HEK293 (cell line): ENCODE results near the gene GRID2.

Experiments used
- HOXA7 ChIP-seq: sonication (generic); formaldehyde crosslinking; IDR thresholded peaks from 2 replicates; pipeline ENCODE4 v1.8.1; 2022; ENCODE audit warnings: missing genetic modification reagents, borderline replicate concordance
- SALL2 ChIP-seq: fragments of 450-650 bp; formaldehyde crosslinking; IDR thresholded peaks from 2 replicates; pipeline ENCODE4 v1.5.0; 2017; ENCODE audit warnings: missing biosample characterization, mild to moderate bottlenecking, missing genetic modification characterization, borderline replicate concordance
- TCF7L2 ChIP-seq: IDR thresholded peaks from 2 replicates; pipeline ENCODE4 v1.6.1; 2011; ENCODE audit warnings: low read depth, mild to moderate bottlenecking, inconsistent platforms, low read length, moderate library complexity, borderline replicate concordance
- ZBTB7A ChIP-seq: fragments of 450-650 bp; formaldehyde crosslinking; IDR thresholded peaks from 2 replicates; pipeline ENCODE4 v1.5.1; 2016; ENCODE audit warnings: low read depth, missing biosample characterization, missing genetic modification characterization
- ZNF324 ChIP-seq: fragments of 450-650 bp; formaldehyde crosslinking; IDR thresholded peaks from 2 replicates; pipeline ENCODE4 v1.5.1; 2016; ENCODE audit warnings: missing biosample characterization, missing genetic modification characterization
- ZNF416 ChIP-seq: fragments of 450-650 bp; formaldehyde crosslinking; IDR thresholded peaks from 2 replicates; pipeline ENCODE4 v1.5.1; 2016; ENCODE audit warnings: missing biosample characterization, missing genetic modification characterization
- ZNF560 ChIP-seq: fragments of 450-650 bp; formaldehyde crosslinking; IDR thresholded peaks from 2 replicates; pipeline ENCODE4 v1.5.1; 2017; ENCODE audit warnings: missing biosample characterization, missing genetic modification characterization, borderline replicate concordance
- ZNF621 ChIP-seq: fragments of 450-650 bp; formaldehyde crosslinking; IDR thresholded peaks from 2 replicates; pipeline ENCODE4 v1.5.1; 2017; ENCODE audit warnings: missing biosample characterization, missing genetic modification characterization
- ZNF837 ChIP-seq: fragments of 450-650 bp; formaldehyde crosslinking; IDR thresholded peaks from 2 replicates; pipeline ENCODE4 v1.5.1; 2016; ENCODE audit warnings: missing biosample characterization, missing genetic modification characterization
- TF ChIP-seq, protein P1 (sequence below): fragments of 450-650 bp; formaldehyde crosslinking; IDR thresholded peaks from 2 replicates; pipeline ENCODE4 v1.5.1; 2016; ENCODE audit warnings: missing biosample characterization, missing genetic modification characterization
- TF ChIP-seq, protein P2 (sequence below): sonication (generic); formaldehyde crosslinking; IDR thresholded peaks from 2 replicates; pipeline ENCODE4 v1.8.1; 2022; ENCODE audit warnings: mild to moderate bottlenecking, moderate library complexity, missing genetic modification reagents
- TF ChIP-seq, protein P3 (sequence below): fragments of 450-650 bp; formaldehyde crosslinking; optimal IDR thresholded peaks from 2 replicates; pipeline ENCODE3; 2016; ENCODE audit warnings: missing biosample characterization, mild to moderate bottlenecking, missing genetic modification characterization

DNA sequence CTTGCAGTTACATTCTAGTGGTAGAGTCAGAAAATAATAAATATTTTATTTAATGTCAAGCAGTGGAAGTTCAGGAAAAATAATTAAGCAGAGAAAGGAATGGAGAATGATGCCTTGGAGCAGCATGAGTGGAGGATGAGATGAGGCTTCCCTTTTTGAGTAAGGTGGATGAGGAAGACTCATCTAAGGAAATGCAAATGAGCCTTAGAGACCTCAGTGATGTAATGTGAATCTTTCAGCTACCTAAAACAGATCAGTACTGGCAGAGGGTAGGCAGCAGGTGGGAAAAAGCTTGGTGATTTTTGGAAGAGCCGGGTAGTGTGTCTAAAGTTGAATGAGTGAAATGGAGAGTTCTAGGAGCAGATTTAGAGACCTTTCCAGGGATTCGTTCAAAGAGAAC is 118.2 kb downstream of the GRID2 start:
- TF ChIP-seq ZNF324, result no peak
- TF ChIP-seq, protein P1, sequence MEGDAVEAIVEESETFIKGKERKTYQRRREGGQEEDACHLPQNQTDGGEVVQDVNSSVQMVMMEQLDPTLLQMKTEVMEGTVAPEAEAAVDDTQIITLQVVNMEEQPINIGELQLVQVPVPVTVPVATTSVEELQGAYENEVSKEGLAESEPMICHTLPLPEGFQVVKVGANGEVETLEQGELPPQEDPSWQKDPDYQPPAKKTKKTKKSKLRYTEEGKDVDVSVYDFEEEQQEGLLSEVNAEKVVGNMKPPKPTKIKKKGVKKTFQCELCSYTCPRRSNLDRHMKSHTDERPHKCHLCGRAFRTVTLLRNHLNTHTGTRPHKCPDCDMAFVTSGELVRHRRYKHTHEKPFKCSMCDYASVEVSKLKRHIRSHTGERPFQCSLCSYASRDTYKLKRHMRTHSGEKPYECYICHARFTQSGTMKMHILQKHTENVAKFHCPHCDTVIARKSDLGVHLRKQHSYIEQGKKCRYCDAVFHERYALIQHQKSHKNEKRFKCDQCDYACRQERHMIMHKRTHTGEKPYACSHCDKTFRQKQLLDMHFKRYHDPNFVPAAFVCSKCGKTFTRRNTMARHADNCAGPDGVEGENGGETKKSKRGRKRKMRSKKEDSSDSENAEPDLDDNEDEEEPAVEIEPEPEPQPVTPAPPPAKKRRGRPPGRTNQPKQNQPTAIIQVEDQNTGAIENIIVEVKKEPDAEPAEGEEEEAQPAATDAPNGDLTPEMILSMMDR (tag by site-specific recombination), result no peak
- TF ChIP-seq, protein P2, sequence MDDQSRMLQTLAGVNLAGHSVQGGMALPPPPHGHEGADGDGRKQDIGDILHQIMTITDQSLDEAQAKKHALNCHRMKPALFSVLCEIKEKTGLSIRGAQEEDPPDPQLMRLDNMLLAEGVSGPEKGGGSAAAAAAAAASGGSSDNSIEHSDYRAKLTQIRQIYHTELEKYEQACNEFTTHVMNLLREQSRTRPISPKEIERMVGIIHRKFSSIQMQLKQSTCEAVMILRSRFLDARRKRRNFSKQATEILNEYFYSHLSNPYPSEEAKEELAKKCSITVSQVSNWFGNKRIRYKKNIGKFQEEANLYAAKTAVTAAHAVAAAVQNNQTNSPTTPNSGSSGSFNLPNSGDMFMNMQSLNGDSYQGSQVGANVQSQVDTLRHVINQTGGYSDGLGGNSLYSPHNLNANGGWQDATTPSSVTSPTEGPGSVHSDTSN (CRISPR knock-in tag), result no peak
- no peak for TF ChIP-seq TCF7L2
- TF ChIP-seq ZNF560 (tag by site-specific recombination), result no peak
- no peak for TF ChIP-seq HOXA7
- TF ChIP-seq ZBTB7A, result no peak
- TF ChIP-seq ZNF621 (tag by site-specific recombination), result no peak
- no peak for TF ChIP-seq ZNF416 (tag by site-specific recombination)
- no peak for TF ChIP-seq ZNF837
- TF ChIP-seq SALL2 (tag by site-specific recombination), result no peak
- TF ChIP-seq, protein P3, sequence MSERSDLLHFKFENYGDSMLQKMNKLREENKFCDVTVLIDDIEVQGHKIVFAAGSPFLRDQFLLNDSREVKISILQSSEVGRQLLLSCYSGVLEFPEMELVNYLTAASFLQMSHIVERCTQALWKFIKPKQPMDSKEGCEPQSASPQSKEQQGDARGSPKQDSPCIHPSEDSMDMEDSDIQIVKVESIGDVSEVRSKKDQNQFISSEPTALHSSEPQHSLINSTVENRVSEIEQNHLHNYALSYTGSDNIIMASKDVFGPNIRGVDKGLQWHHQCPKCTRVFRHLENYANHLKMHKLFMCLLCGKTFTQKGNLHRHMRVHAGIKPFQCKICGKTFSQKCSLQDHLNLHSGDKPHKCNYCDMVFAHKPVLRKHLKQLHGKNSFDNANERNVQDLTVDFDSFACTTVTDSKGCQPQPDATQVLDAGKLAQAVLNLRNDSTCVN (tag by site-specific recombination), result no peak
